Tibial nerve (tissue), 4 donors: Measurements from ENCODE around the gene ATXN7L1. TPM values are rescaled to one million over a fixed set of nuclear protein-coding genes. Genes with fewer than 3 reads are reported as not detected.
A peak's percentile ranks its signal among the peaks of the same experiment; 100 is the strongest.

ENCODE experiments used
- DNase-seq, 2 donors: peaks; one replicate each; pipeline ENCODE4 v3.0.0-alpha.2; 2019; ENCODE audit warnings: low spot score in 2 of 2
- H3K27ac ChIP-seq, 4 donors: fragments of 200-600 bp; sonication (generic) in 3 of 4; one replicate each; pipeline ENCODE4 v1.5.1; 2017 to 2019; ENCODE audit warnings: mild to moderate bottlenecking in 1 of 4
- H3K27me3 ChIP-seq, 2 donors: fragments of 200-600 bp; sonication (generic) in 1 of 2; one replicate each; pipeline versions ENCODE4 v1.5.1 to v1.6.0; 2017 to 2019
- H3K36me3 ChIP-seq, 3 donors: fragments of 200-600 bp; sonication (generic); one replicate each; pipeline ENCODE4 v1.5.1; 2018 to 2019
- H3K4me1 ChIP-seq, 4 donors: fragments of 200-600 bp; sonication (generic) in 3 of 4; one replicate each; pipeline ENCODE4 v1.5.1; 2017 to 2019
- H3K4me3 ChIP-seq, 4 donors: fragments of 200-600 bp; sonication (generic) in 3 of 4; one replicate each; pipeline ENCODE4 v1.5.1; 2017 to 2019; ENCODE audit warnings: mild to moderate bottlenecking in 1 of 4, moderate library complexity in 1 of 4
- H3K9me3 ChIP-seq, 4 donors: fragments of 200-600 bp; sonication (generic) in 3 of 4; one replicate each; pipeline ENCODE4 v1.5.1; 2017 to 2019
- CTCF ChIP-seq, 5 experiments: fragments of 200-600 bp in 3 of 5; fragments of 450-650 bp in 2 of 5; sonication (generic) in 3 of 5; IDR thresholded peaks; one replicate each; pipeline ENCODE4 v1.5.1; 2016 to 2019; ENCODE audit warnings: antibody characterized with exemption in 5 of 5, mild to moderate bottlenecking in 3 of 5, moderate library complexity in 2 of 5
- EP300 ChIP-seq, 2 donors: sonication (generic); formaldehyde crosslinking; IDR thresholded peaks; one replicate each; pipeline ENCODE4 v1.6.1; 2017; ENCODE audit warnings: antibody characterized with exemption in 2 of 2, mild to moderate bottlenecking in 1 of 2
- POLR2A ChIP-seq, 2 donors: fragments of 450-650 bp; IDR thresholded peaks; one replicate each; pipeline ENCODE4 v1.6.1; 2017; ENCODE audit warnings: antibody characterized with exemption in 2 of 2, mild to moderate bottlenecking in 2 of 2, moderate library complexity in 2 of 2
- WGBS, 2 donors: methylation state at CpG; one replicate each; pipeline ENCODE4 v1.1.5; 2018; 5-methylcytosine and 5-hydroxymethylcytosine counted together
- total RNA-seq, 4 donors: library from RNA; depleted of rRNA; stranded (reverse); fragments of >200 nt; gene quantifications; one replicate each; pipeline ENCODE4 v1.1.0, GENCODE V29; 2016

The ATXN7L1 gene
- total RNA-seq, 4 donors from 2014 or later: 14.6 to 22.5 (median 19.1) TPM

GRCh38 chr7:105652359-105652993 lies 223.9 kb downstream of the ATXN7L1 start:
- Histone ChIP-seq H3K27ac (no peak overlapping the region), H3K9me3 (no peaks in the 10 kb centered on the region), H3K27me3 (no peaks in the 10 kb centered on the region), H3K4me3 (no peak overlapping the region), H3K36me3 (peaks cover 0 to 14% (median 0%) of the 10 kb centered on the region in 3 donors), H3K4me1 (peaks cover 0 to 55% (median 21%) of the 10 kb centered on the region in 4 donors)
- DNase-seq: peak; percentile 59 to 78
- WGBS, 2 donors: 31 to 36% methylated on average over 8 of the region's 8 CpGs
- TF ChIP-seq POLR2A (IDR thresholded peaks at IDR 0.05) (no peak), EP300 (IDR thresholded peaks at IDR 0.05) (peak in 1 of 2 donors; percentile 28), CTCF (IDR thresholded peaks at IDR 0.05) (peak; percentile 77 to 92 (median 90))

GRCh38 chr7:105651798-105652197 lies 224.6 kb downstream of the ATXN7L1 start:
- Histone ChIP-seq H3K4me1 (peaks cover 0 to 50% (median 21%) of the 10 kb centered on the region in 4 donors), H3K4me3 (no peak overlapping the region), H3K36me3 (peaks cover 0 to 14% (median 0%) of the 10 kb centered on the region in 3 donors), H3K27me3 (no peaks in the 10 kb centered on the region), H3K9me3 (no peaks in the 10 kb centered on the region), H3K27ac (no peak overlapping the region)
- no peak for TF ChIP-seq POLR2A (IDR thresholded peaks at IDR 0.05)
- no peak for TF ChIP-seq CTCF (IDR thresholded peaks at IDR 0.05)
- DNase-seq: no peak
- 98 to 100% methylated on average over 2 of the region's 2 CpGs for WGBS, 2 donors

- Histone ChIP-seq H3K27me3 (no peaks in the 10 kb centered on the region), H3K4me3 (no peak overlapping the region), H3K4me1 (peaks cover 0 to 37% (median 14%) of the 10 kb centered on the region in 4 donors), H3K9me3 (no peaks in the 10 kb centered on the region), H3K27ac (no peak overlapping the region), H3K36me3 (peaks cover 0 to 14% (median 0%) of the 10 kb centered on the region in 3 donors)
- no peak for TF ChIP-seq POLR2A (IDR thresholded peaks at IDR 0.05)
- TF ChIP-seq CTCF (IDR thresholded peaks at IDR 0.05): no peak
- no peak for TF ChIP-seq EP300 (IDR thresholded peaks at IDR 0.05)
- WGBS, 2 donors: 92 to 93% methylated on average over 2 of the region's 2 CpGs
- no peak for DNase-seq
Observed at GRCh38 chr7:105650382-105650970, 225.9 kb downstream of the ATXN7L1 start.

GRCh38 chr7:105649727-105650381 lies 226.5 kb downstream of the ATXN7L1 start:
- WGBS, 2 donors: 49 to 60% methylated on average over 4 of the region's 4 CpGs
- H3K9me3 ChIP-seq: no peaks in the 10 kb centered on the region
- no peak for DNase-seq
- peaks cover 0 to 14% (median 0%) of the 10 kb centered on the region in 3 donors for H3K36me3 ChIP-seq
- TF ChIP-seq CTCF (IDR thresholded peaks at IDR 0.05): no peak
- no peak for TF ChIP-seq POLR2A (IDR thresholded peaks at IDR 0.05)
- TF ChIP-seq EP300 (IDR thresholded peaks at IDR 0.05): no peak
- peak overlapping the region in 1 of 4 donors; percentile 21 for H3K27ac ChIP-seq
- H3K4me3 ChIP-seq: no peak overlapping the region
- peaks cover 0 to 31% (median 10%) of the 10 kb centered on the region in 4 donors for H3K4me1 ChIP-seq
- no peaks in the 10 kb centered on the region for H3K27me3 ChIP-seq
